Heart right ventricle (tissue), 16 donors: Measurements from ENCODE around the gene VPS8. TPM values are rescaled to one million over a fixed set of nuclear protein-coding genes. Genes with fewer than 3 reads are reported as not detected.
A peak's percentile ranks its signal among the peaks of the same experiment; 100 is the strongest.

Experiments used
- ATAC-seq, 8 donors: fragments of 200-7000 bp; cut with Tn5 transposase; one replicate each; pipeline ENCODE4 v1.9.1; 2020; ENCODE audit warnings: mild to moderate bottlenecking in 8 of 8, moderate library complexity in 8 of 8, moderate number of reproducible peaks in 1 of 8
- DNase-seq, 2 donors: peaks; one replicate each; pipeline ENCODE4 v3.0.0-alpha.2; 2020
- H3K27ac ChIP-seq, 10 donors: fragments of 200-600 bp; sonication (generic) in 2 of 10; one replicate each; pipeline versions ENCODE4 v1.5.0 to v1.8.0; 2020 to 2022; ENCODE audit warnings: mild to moderate bottlenecking in 3 of 10
- H3K27me3 ChIP-seq, 7 donors: fragments of 200-600 bp; one replicate each; pipeline ENCODE4 v1.8.0; 2021 to 2022; ENCODE audit warnings: mild to moderate bottlenecking in 2 of 7
- H3K36me3 ChIP-seq, 9 donors: fragments of 200-600 bp; sonication (generic) in 1 of 9; one replicate each; pipeline versions ENCODE4 v1.5.0 to v1.8.0; 2020 to 2022; ENCODE audit warnings: mild to moderate bottlenecking in 2 of 9
- H3K4me1 ChIP-seq, 9 donors: fragments of 200-600 bp; sonication (generic) in 1 of 9; one replicate each; pipeline versions ENCODE4 v1.5.0 to v1.8.0; 2020 to 2022; ENCODE audit warnings: mild to moderate bottlenecking in 4 of 9
- H3K4me3 ChIP-seq, 10 donors: fragments of 200-600 bp; sonication (generic) in 2 of 10; one replicate each; pipeline versions ENCODE4 v1.5.0 to v1.8.0; 2020 to 2022; ENCODE audit warnings: mild to moderate bottlenecking in 7 of 10, moderate library complexity in 2 of 10
- H3K9me3 ChIP-seq, 11 donors: fragments of 200-600 bp in 10 of 11; sonication (generic) in 2 of 11; one replicate each; pipeline versions ENCODE4 v1.5.0 to v1.8.0; 2013 to 2022; ENCODE audit warnings: mild to moderate bottlenecking in 2 of 11, control low read depth in 1 of 11, moderate library complexity in 1 of 11
- CTCF ChIP-seq, 9 donors: fragments of 200-600 bp; sonication (generic) in 2 of 9; IDR thresholded peaks; one replicate each; pipeline versions ENCODE4 v1.5.0 to v1.8.0; 2021 to 2022; ENCODE audit warnings: antibody characterized with exemption in 9 of 9, mild to moderate bottlenecking in 5 of 9, moderate library complexity in 1 of 9
- WGBS, 2 donors: extraction: QIAGEN DNeasy Blood & Tissue Kit; methylation state at CpG; one replicate each; pipeline ENCODE4 v1.1.7; 2013; ENCODE audit warnings: inconsistent platforms in 1 of 2; 5-methylcytosine and 5-hydroxymethylcytosine counted together
- intact Hi-C, 10 donors: fragments of 100-400 bp; cut with DNase I; formaldehyde crosslinking; loops; one replicate each; pipeline versions ENCODE4 v1.11.1 to v1.14.2; 2022
- polyA plus RNA-seq, 2 donors: library from polyadenylated mRNA; stranded (reverse); fragments of 200-250 nt; gene quantifications; one replicate each; pipeline ENCODE4 v1.2.3, GENCODE V29; 2013
- total RNA-seq, 10 donors: library from RNA; stranded (reverse); fragmentation: NEBNext Ultra II Directional in 3 of 10; extraction: Animal tissue kit (Norgen Biotek cat#: 25700) in 3 of 10; gene quantifications; one replicate each; pipeline versions ENCODE4 v1.2.1 to v1.2.4, GENCODE V29; 2021 to 2023
- donor health status: Arrhythmogenic right ventricular cardiomyopathy.
- donor health status: ischemic (EF 13 %, LVEDD 7.1; RV severe dilation, severe dysfunction).
- donor health status: healthy with polysubstance abuse.
- donor health status: DM: no; HTN: yes; CAD: no.
- donor health status: DM: no; HTN: no; CAD: no.
- donor health status: ischemic (EF 25% LVEDD 6.9; RV normal size, moderate dysfunction).
- donor health status: ischemic (EF 25% LVEDD 5.7; RV mildly dilated, moderate dysfunction).
- donor health status: healthy.
- donor health status: DM: yes; HTN: yes; CAD: no.
- donor health status: Ischemic cardiomyopathy.
- donor health status: ischemic (EF 35%, LVEDD 5.7; RV mildly dilated, moderate dysfunction).
- donor health status: nonischemic (EF 11% LVEDD 7.7; RV severe dilation, severe dysfunction).
- donor health status: DM: yes; HTN: yes; CAD: no.
- donor health status: PGD.
- donor health status: ischemic (EF 29% LVEDD 5.4; RV normal size, mild dysfunction).
- donor health status: nonischemic (EF 23%, LVEDD 6.1; RV moderate dilation, normal function).

VPS8 gene
- total and polyA plus RNA-seq, 12 donors: 11.1 to 123 (median 80.6) TPM

- DNase-seq (no peak), ATAC-seq (no peak)
- intact Hi-C loops: no loop called here
- Histone ChIP-seq H3K27ac (no peak overlapping the region), H3K9me3 (peaks cover 0 to 31% (median 0%) of the 10 kb centered on the region in 11 donors), H3K4me1 (peaks cover 0 to 20% (median 0%) of the 10 kb centered on the region in 9 donors), H3K27me3 (no peaks in the 10 kb centered on the region), H3K36me3 (peaks cover 0 to 46% (median 5%) of the 10 kb centered on the region in 9 donors), H3K4me3 (no peak overlapping the region)
- 94 to 95% methylated on average over 2 of the region's 2 CpGs for WGBS, 2 donors
- TF ChIP-seq CTCF (IDR thresholded peaks at IDR 0.05): no peak
Measured at GRCh38 chr3:185056908-185057307, 244.9 kb downstream of the VPS8 start.

GRCh38 chr3:185057829-185058228 is 245.9 kb downstream of the VPS8 start:
- Histone ChIP-seq H3K9me3 (peaks cover 0 to 31% (median 0%) of the 10 kb centered on the region in 11 donors), H3K4me1 (peaks cover 0 to 20% (median 0%) of the 10 kb centered on the region in 9 donors), H3K27me3 (no peaks in the 10 kb centered on the region), H3K4me3 (no peak overlapping the region), H3K36me3 (peaks cover 0 to 37% (median 5%) of the 10 kb centered on the region in 9 donors), H3K27ac (no peak overlapping the region)
- DNase-seq (no peak), ATAC-seq (no peak)
- intact Hi-C loops: no loop called here
- 98 to 100% methylated on average over 1 of the region's 1 CpG for WGBS, 2 donors
- TF ChIP-seq CTCF (IDR thresholded peaks at IDR 0.05): no peak

- H3K9me3 ChIP-seq: peaks cover 0 to 31% (median 0%) of the 10 kb centered on the region in 11 donors
- H3K27me3 ChIP-seq: no peaks in the 10 kb centered on the region
- no peak overlapping the region for H3K27ac ChIP-seq
- no peak for TF ChIP-seq CTCF (IDR thresholded peaks at IDR 0.05)
- intact Hi-C loops: no loop called here
- H3K36me3 ChIP-seq: peaks cover 0 to 28% (median 0%) of the 10 kb centered on the region in 9 donors
- WGBS, 2 donors: 59 to 69% methylated on average over 2 of the region's 2 CpGs
- DNase-seq (no peak), ATAC-seq (no peak)
- peaks cover 0 to 20% (median 0%) of the 10 kb centered on the region in 9 donors for H3K4me1 ChIP-seq
- no peak overlapping the region for H3K4me3 ChIP-seq
Measured at GRCh38 chr3:185058796-185059195, 246.8 kb downstream of the VPS8 start.

- ATAC-seq (no peak), DNase-seq (no peak)
- no peak for TF ChIP-seq CTCF (IDR thresholded peaks at IDR 0.05)
- peaks cover 0 to 20% (median 0%) of the 10 kb centered on the region in 9 donors for H3K4me1 ChIP-seq
- intact Hi-C loops: no loop called here
- H3K36me3 ChIP-seq: peaks cover 0 to 18% (median 0%) of the 10 kb centered on the region in 9 donors
- peak overlapping the region in 1 of 10 donors; percentile 65 for H3K27ac ChIP-seq
- H3K27me3 ChIP-seq: no peaks in the 10 kb centered on the region
- WGBS, 2 donors: 66 to 69% methylated on average over 2 of the region's 2 CpGs
- peaks cover 0 to 31% (median 0%) of the 10 kb centered on the region in 11 donors for H3K9me3 ChIP-seq
- no peak overlapping the region for H3K4me3 ChIP-seq
Measured at GRCh38 chr3:185059766-185060165, 247.8 kb downstream of the VPS8 start.
